Naive thymus-derived CD8-positive, alpha-beta T cell (primary cell): ENCODE measurements around the gene UNC119. TPM values are rescaled to one million over a fixed set of nuclear protein-coding genes. Genes with fewer than 3 reads are reported as not detected.
"Not testable (repeated sequence)": the region's sequence is repeated elsewhere in the genome, so short reads cannot be mapped to it uniquely, and the experiment has no call there.

ENCODE experiments used
- ATAC-seq, 2 donors: fragments of 150-1000 bp; cut with Tn5 transposase in 1 of 2; sonication (Bioruptor Pico), chemical (Tn5 transposase) in 1 of 2; 1 replicate in 1 of 2; 2 replicates in 1 of 2; pipeline ENCODE4 v1.10.0; 2021; ENCODE audit warnings: mild to moderate bottlenecking in 2 of 2, moderate library complexity in 2 of 2
- POLR2A ChIA-PET: fragments of 350-600 bp; sonication (Branson Sonifier 250); formaldehyde crosslinking; loops from one replicate; lab custom pipeline; 2021; ENCODE audit warnings: antibody characterized with exemption; lab: Charles Lee
- DNase-seq, 10 donors: peaks; one replicate each; pipeline versions ENCODE4 v3.0.0 to v3.0.0-alpha.2; 2020 to 2022
- H3K27ac Mint-ChIP-seq, 10 donors: one replicate each; pipeline ENCODE4 v1.8.0; 2020 to 2022; ENCODE audit warnings: mild to moderate bottlenecking in 10 of 10, mixed read lengths in 10 of 10, moderate library complexity in 4 of 10, inconsistent platforms in 1 of 10
- H3K27me3 Mint-ChIP-seq, 5 donors: one replicate each; pipeline ENCODE4 v1.8.0; 2021 to 2022; ENCODE audit warnings: mixed read lengths in 5 of 5
- H3K36me3 Mint-ChIP-seq, 3 donors: one replicate each; pipeline ENCODE4 v1.8.0; 2020 to 2022; ENCODE audit warnings: mixed read lengths in 3 of 3, mild to moderate bottlenecking in 2 of 3, inconsistent platforms in 1 of 3
- H3K4me1 Mint-ChIP-seq, 4 donors: one replicate each; pipeline ENCODE4 v1.8.0; 2021 to 2022; ENCODE audit warnings: mixed read lengths in 4 of 4
- H3K4me3 Mint-ChIP-seq, 10 donors: one replicate each; pipeline ENCODE4 v1.8.0; 2020 to 2022; ENCODE audit warnings: mild to moderate bottlenecking in 10 of 10, mixed read lengths in 10 of 10, moderate library complexity in 6 of 10, inconsistent platforms in 1 of 10
- H3K9me3 Mint-ChIP-seq, 9 donors: one replicate each; pipeline ENCODE4 v1.8.0; 2020 to 2022; ENCODE audit warnings: mixed read lengths in 9 of 9, mild to moderate bottlenecking in 3 of 9, inconsistent platforms in 1 of 9, moderate library complexity in 1 of 9
- polyA plus RNA-seq, 3 donors: library from polyadenylated mRNA; unstranded; fragments of 300-500 nt; fragmentation: Illumina TruSeq; gene quantifications; one replicate each; pipeline ENCODE4 v1.2.3, GENCODE V29; 2021
- total RNA-seq, 8 experiments: library from RNA in 2 of 8; stranded (reverse) in 2 of 8; gene quantifications; one replicate each; pipeline ENCODE4 v1.2.3 and lab custom pipeline; 2021 to 2026

Gene UNC119
- total and polyA plus RNA-seq, 5 experiments from 2014 or later, result 18.4 to 43.8 (median 27.1) TPM

GRCh38 chr17:28579526-28579925, 27.1 kb upstream of the UNC119 start:
- Mint-ChIP-seq H3K4me3 (no peak overlapping the region), H3K4me1 (peaks cover 11 to 22% (median 17%) of the 10 kb centered on the region in 4 donors), H3K36me3 (no peaks in the 10 kb centered on the region), H3K27ac (no peak overlapping the region), H3K9me3 (no peaks in the 10 kb centered on the region), H3K27me3 (no peaks in the 10 kb centered on the region)
- POLR2A ChIA-PET, result interaction anchor here (0.6 to 4.3 kb wide), 2 partner anchors 19 to 28 kb away, joined by 5 to 42 read pairs; partner anchors contain the start of gene SPAG5
- no peak for DNase-seq
- ATAC-seq, result no peak

GRCh38 chr17:28578246-28579195, 26.1 kb upstream of the UNC119 start:
- Mint-ChIP-seq H3K36me3 (no peaks in the 10 kb centered on the region), H3K4me1 (peaks cover 14 to 28% (median 17%) of the 10 kb centered on the region in 4 donors), H3K9me3 (no peaks in the 10 kb centered on the region), H3K4me3 (peak overlapping the region in 1 of 10 donors; percentile 18), H3K27me3 (no peaks in the 10 kb centered on the region), H3K27ac (no peak overlapping the region)
- POLR2A ChIA-PET, result interaction anchor here (1.1 to 4.3 kb wide), 2 partner anchors 20 to 29 kb away, joined by 4 to 42 read pairs; partner anchors contain the start of gene SPAG5
- DNase-seq, result no peak
- no peak for ATAC-seq

- H3K9me3 Mint-ChIP-seq, result no peaks in the 10 kb centered on the region
- DNase-seq, result no peak
- no peaks in the 10 kb centered on the region for H3K27me3 Mint-ChIP-seq
- peak overlapping the region in 4 of 10 donors; percentile 43 to 95 (median 94) for H3K27ac Mint-ChIP-seq
- H3K4me1 Mint-ChIP-seq, result peaks cover 20 to 38% (median 26%) of the 10 kb centered on the region in 4 donors
- H3K4me3 Mint-ChIP-seq, result peak overlapping the region in 7 of 10 donors; percentile 77 to 90 (median 86)
- no peak for ATAC-seq
- no peaks in the 10 kb centered on the region for H3K36me3 Mint-ChIP-seq
- POLR2A ChIA-PET, result interaction anchor here (0.7 to 9.0 kb wide), 9 partner anchors 11 to 142 kb away, joined by 3 to 81 read pairs (median 5); partner anchors contain the start of genes BLTP2, PROCA1, RPL23A and SDF2
Measured at GRCh38 chr17:28577466-28577824, 25.0 kb upstream of the UNC119 start.

- H3K4me1 Mint-ChIP-seq, result peaks cover 24 to 43% (median 31%) of the 10 kb centered on the region in 4 donors
- ATAC-seq (peak; percentile 94 to 97), DNase-seq (peak; percentile 90 to 100 (median 97))
- H3K27ac Mint-ChIP-seq, result peak within 1 kb of the TSS; percentile 82 to 96 (median 94)
- no peaks in the 10 kb centered on the region for H3K36me3 Mint-ChIP-seq
- peak within 1 kb of the TSS; percentile 77 to 91 (median 87) for H3K4me3 Mint-ChIP-seq
- H3K9me3 Mint-ChIP-seq, result no peaks in the 10 kb centered on the region
- H3K27me3 Mint-ChIP-seq, result no peaks in the 10 kb centered on the region
- POLR2A ChIA-PET, result interaction anchor here (0.7 to 9.0 kb wide), 10 partner anchors 11 to 143 kb away, joined by 3 to 81 read pairs (median 4); partner anchors contain the start of genes BLTP2, PROCA1, RPL23A and SDF2
Measured at GRCh38 chr17:28576758-28577465, 24.5 kb upstream of the UNC119 start, which contains the start of gene ALDOC. TSS of gene ALDOC (minus strand) at chr17:28576895. CDS start at chr17:28575532, 1,363 bp downstream.

GRCh38 chr17:28576016-28576415, 23.6 kb upstream of the UNC119 start:
- Mint-ChIP-seq H3K27ac (peak overlapping the region; percentile 48 to 95 (median 83)), H3K4me1 (peaks cover 25 to 46% (median 36%) of the 10 kb centered on the region in 4 donors), H3K4me3 (peak overlapping the region; percentile 77 to 91 (median 87))
- not testable (repeated sequence) for H3K27me3 Mint-ChIP-seq, ATAC-seq, H3K36me3 Mint-ChIP-seq, H3K9me3 Mint-ChIP-seq, DNase-seq
- POLR2A ChIA-PET, result interaction anchor here (0.7 to 9.0 kb wide), 5 partner anchors 21 to 86 kb away, joined by 3 to 81 read pairs (median 16); partner anchors contain the start of genes BLTP2, SDF2, SPAG5 and UNC119

- ATAC-seq (no peak), DNase-seq (no peak)
- Mint-ChIP-seq H3K4me1 (peaks cover 29 to 48% (median 41%) of the 10 kb centered on the region in 4 donors), H3K27ac (peak overlapping the region in 1 of 10 donors; percentile 31), H3K36me3 (no peaks in the 10 kb centered on the region), H3K9me3 (no peaks in the 10 kb centered on the region), H3K27me3 (no peaks in the 10 kb centered on the region), H3K4me3 (peak overlapping the region in 1 of 10 donors; percentile 89)
- POLR2A ChIA-PET, result interaction anchor here (0.7 to 9.0 kb wide), 5 partner anchors 21 to 86 kb away, joined by 3 to 81 read pairs (median 16); partner anchors contain the start of genes BLTP2, SDF2, SPAG5 and UNC119
Measured at GRCh38 chr17:28575126-28575795, 22.8 kb upstream of the UNC119 start.

- POLR2A ChIA-PET, result interaction anchor here (9.0 kb wide), 1 partner anchor 24 kb away, joined by 81 read pairs; the partner anchor contains the start of gene UNC119
- ATAC-seq (no peak), DNase-seq (no peak)
- H3K27ac Mint-ChIP-seq, result peak overlapping the region in 7 of 10 donors; percentile 14 to 86 (median 48)
- H3K36me3 Mint-ChIP-seq, result peaks cover 0 to 5% (median 0%) of the 10 kb centered on the region in 3 donors
- no peaks in the 10 kb centered on the region for H3K27me3 Mint-ChIP-seq
- H3K4me1 Mint-ChIP-seq, result peaks cover 34 to 55% (median 48%) of the 10 kb centered on the region in 4 donors
- peak overlapping the region in 2 of 10 donors; percentile 8 to 18 for H3K4me3 Mint-ChIP-seq
- no peaks in the 10 kb centered on the region for H3K9me3 Mint-ChIP-seq
Measured at GRCh38 chr17:28574526-28574925, 22.1 kb upstream of the UNC119 start.

- Mint-ChIP-seq H3K9me3 (no peaks in the 10 kb centered on the region), H3K36me3 (peaks cover 0 to 7% (median 0%) of the 10 kb centered on the region in 3 donors), H3K4me1 (peaks cover 36 to 57% (median 52%) of the 10 kb centered on the region in 4 donors), H3K27ac (peak overlapping the region in 5 of 10 donors; percentile 18 to 86 (median 57)), H3K4me3 (peak overlapping the region in 4 of 10 donors; percentile 8 to 56 (median 15)), H3K27me3 (no peaks in the 10 kb centered on the region)
- ATAC-seq (no peak), DNase-seq (no peak)
- POLR2A ChIA-PET, result interaction anchor here (9.0 kb wide), 1 partner anchor 24 kb away, joined by 81 read pairs; the partner anchor contains the start of gene UNC119
Measured at GRCh38 chr17:28573966-28574480, 21.6 kb upstream of the UNC119 start.

- ATAC-seq (no peak), DNase-seq (no peak)
- POLR2A ChIA-PET, result interaction anchor here (9.0 kb wide), 1 partner anchor 23 kb away, joined by 81 read pairs; the partner anchor contains the start of gene UNC119
- peak overlapping the region in 3 of 10 donors; percentile 2 to 88 (median 11) for H3K27ac Mint-ChIP-seq
- peak overlapping the region in 1 of 10 donors; percentile 95 for H3K4me3 Mint-ChIP-seq
- no peaks in the 10 kb centered on the region for H3K9me3 Mint-ChIP-seq
- peaks cover 0 to 10% (median 0%) of the 10 kb centered on the region in 3 donors for H3K36me3 Mint-ChIP-seq
- peaks cover 37 to 61% (median 55%) of the 10 kb centered on the region in 4 donors for H3K4me1 Mint-ChIP-seq
- H3K27me3 Mint-ChIP-seq, result no peaks in the 10 kb centered on the region
Measured at GRCh38 chr17:28573521-28573920, 21.1 kb upstream of the UNC119 start.

GRCh38 chr17:28573040-28573380, 20.6 kb upstream of the UNC119 start:
- Mint-ChIP-seq H3K4me3 (peak overlapping the region in 8 of 10 donors; percentile 91 to 97 (median 95)), H3K9me3 (no peaks in the 10 kb centered on the region), H3K27me3 (no peaks in the 10 kb centered on the region), H3K27ac (peak overlapping the region in 9 of 10 donors; percentile 50 to 98 (median 88)), H3K36me3 (peaks cover 0 to 14% (median 0%) of the 10 kb centered on the region in 3 donors), H3K4me1 (peaks cover 40 to 65% (median 60%) of the 10 kb centered on the region in 4 donors)
- no peak for ATAC-seq
- no peak for DNase-seq
- POLR2A ChIA-PET, result interaction anchor here (0.6 to 9.0 kb wide), 3 partner anchors 23 to 719 kb away, joined by 3 to 81 read pairs (median 22); partner anchors contain the start of genes BLTP2 and UNC119
